ENCODE data around the gene LRRC36.
"Not testable (repeated sequence)": the region's sequence is repeated elsewhere in the genome, so short reads cannot be mapped to it uniquely, and the experiment has no call there.

Gene LRRC36

DNA sequence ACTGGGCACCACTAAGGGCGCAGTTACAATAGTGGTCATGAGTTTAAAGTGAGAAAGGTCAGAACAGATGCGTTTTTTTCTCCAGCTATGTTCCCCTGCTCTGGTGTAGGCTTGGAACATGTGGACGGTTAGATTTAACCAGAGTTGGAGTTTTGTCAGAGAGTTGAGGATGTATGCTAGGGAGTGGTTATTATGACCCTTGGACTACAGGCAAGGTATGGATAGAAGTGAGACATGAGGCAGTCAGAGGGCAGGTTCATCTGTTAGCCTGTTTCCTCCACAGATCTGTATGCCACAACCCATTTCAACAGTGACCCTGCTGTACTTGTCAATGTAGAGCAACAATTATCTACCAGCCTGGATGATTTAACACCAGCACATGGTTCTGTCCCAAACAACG lies 44.0 kb downstream of the LRRC36 start:
- DNase-seq (ENCODE audit: low spot score) = no peak

DNA sequence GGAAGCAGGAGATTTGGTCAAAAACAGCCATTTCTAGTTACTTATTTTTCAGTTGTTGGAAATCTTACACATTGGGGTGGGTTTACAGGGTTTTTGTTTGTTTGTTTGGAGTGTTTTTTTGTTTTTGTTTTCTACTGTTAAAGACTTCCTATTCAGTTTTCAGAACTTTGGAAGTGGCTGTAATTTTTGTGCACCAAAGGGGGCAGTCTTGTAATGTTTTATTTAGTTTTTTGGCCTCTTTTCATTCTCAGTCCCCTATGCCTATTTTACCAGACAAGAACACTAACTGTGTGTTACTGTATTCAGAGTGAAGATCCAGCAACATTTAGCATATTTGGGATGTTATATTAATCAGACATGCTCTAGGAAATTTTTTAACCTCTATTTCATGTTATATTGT lies 46.0 kb downstream of the LRRC36 start:
- Histone ChIP-seq H3K4me1 (ENCODE audit: insufficient read depth, poor library complexity, severe bottlenecking) (no peaks in the 10 kb centered on the region), H3K27ac (ENCODE audit: poor library complexity, severe bottlenecking) (no peak overlapping the region), H3K27me3 (ENCODE audit: insufficient read depth, poor library complexity, severe bottlenecking) (no peaks in the 10 kb centered on the region), H3K9me3 (ENCODE audit: severe bottlenecking) (no peaks in the 10 kb centered on the region), H3K4me3 (ENCODE audit: severe bottlenecking) (no peak overlapping the region), H3K36me3 (ENCODE audit: low read depth) (no peaks in the 10 kb centered on the region)
- no peak for DNase-seq (ENCODE audit: low spot score)
- ATAC-seq (ENCODE audit: low read depth) = peak; percentile 41; the same call in 1 of the 3 replicates
- TF ChIP-seq, protein P1, sequence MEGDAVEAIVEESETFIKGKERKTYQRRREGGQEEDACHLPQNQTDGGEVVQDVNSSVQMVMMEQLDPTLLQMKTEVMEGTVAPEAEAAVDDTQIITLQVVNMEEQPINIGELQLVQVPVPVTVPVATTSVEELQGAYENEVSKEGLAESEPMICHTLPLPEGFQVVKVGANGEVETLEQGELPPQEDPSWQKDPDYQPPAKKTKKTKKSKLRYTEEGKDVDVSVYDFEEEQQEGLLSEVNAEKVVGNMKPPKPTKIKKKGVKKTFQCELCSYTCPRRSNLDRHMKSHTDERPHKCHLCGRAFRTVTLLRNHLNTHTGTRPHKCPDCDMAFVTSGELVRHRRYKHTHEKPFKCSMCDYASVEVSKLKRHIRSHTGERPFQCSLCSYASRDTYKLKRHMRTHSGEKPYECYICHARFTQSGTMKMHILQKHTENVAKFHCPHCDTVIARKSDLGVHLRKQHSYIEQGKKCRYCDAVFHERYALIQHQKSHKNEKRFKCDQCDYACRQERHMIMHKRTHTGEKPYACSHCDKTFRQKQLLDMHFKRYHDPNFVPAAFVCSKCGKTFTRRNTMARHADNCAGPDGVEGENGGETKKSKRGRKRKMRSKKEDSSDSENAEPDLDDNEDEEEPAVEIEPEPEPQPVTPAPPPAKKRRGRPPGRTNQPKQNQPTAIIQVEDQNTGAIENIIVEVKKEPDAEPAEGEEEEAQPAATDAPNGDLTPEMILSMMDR (IDR thresholded peaks at IDR 0.05; ENCODE audit: poor library complexity, severe bottlenecking) = peak; percentile 67

More for the DNA sequence above, 44.0 kb downstream of the LRRC36 start:
- H3K9me3 ChIP-seq (ENCODE audit: severe bottlenecking) = no peaks in the 10 kb centered on the region
- no peaks in the 10 kb centered on the region for H3K36me3 ChIP-seq (ENCODE audit: low read depth)
- no peaks in the 10 kb centered on the region for H3K27me3 ChIP-seq (ENCODE audit: insufficient read depth, poor library complexity, severe bottlenecking)
- no peak overlapping the region for H3K4me3 ChIP-seq (ENCODE audit: severe bottlenecking)
- TF ChIP-seq, protein P1 (IDR thresholded peaks at IDR 0.05; ENCODE audit: poor library complexity, severe bottlenecking) = no peak
- H3K27ac ChIP-seq (ENCODE audit: poor library complexity, severe bottlenecking) = no peak overlapping the region
- H3K4me1 ChIP-seq (ENCODE audit: insufficient read depth, poor library complexity, severe bottlenecking) = no peaks in the 10 kb centered on the region
- ATAC-seq (ENCODE audit: low read depth) = no peak

DNA sequence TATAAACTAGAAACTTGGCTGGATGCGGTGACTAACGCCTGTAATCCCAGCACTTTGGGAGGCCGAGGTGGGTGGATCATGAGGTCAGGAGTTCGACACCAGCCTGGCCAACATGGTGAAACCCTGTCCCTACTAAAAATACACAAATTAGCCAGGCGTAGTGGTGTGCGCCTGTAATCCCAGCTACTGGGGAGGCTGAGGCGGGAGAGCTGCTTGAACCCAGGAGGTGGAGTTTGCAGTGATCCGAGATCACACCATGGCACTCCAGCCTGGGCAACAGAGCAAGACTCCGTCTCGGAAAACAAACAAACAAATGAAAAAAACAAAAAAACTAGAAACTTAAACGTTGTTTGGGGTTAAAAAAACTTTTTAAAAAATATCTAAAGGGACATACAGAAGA lies 49.4 kb downstream of the LRRC36 start:
- not testable (repeated sequence) for ATAC-seq (ENCODE audit: low read depth); H3K9me3 ChIP-seq (ENCODE audit: severe bottlenecking)

DNA sequence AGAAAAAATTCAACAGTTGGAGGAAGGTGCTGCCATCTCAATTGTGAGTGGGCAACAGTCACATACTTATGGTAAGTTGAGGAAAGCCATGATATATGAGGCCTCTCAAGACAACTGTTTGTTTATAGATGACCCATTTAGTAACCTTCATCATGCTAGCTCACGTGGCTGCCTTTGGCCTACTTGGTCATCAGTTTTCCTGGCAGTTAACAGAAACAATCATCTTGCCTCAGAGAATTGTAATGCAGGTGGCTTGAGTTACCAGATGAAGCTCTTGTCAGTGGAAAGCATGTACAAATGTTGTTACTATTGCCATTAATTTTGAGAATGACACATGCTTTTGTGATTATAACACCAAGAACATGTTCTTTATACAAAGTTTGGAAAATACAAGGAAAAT lies 52.0 kb downstream of the LRRC36 start:
- ATAC-seq (ENCODE audit: low read depth) (no peak), DNase-seq (ENCODE audit: low spot score) (no peak)
- Histone ChIP-seq H3K4me1 (ENCODE audit: insufficient read depth, poor library complexity, severe bottlenecking) (no peaks in the 10 kb centered on the region), H3K4me3 (ENCODE audit: severe bottlenecking) (no peak overlapping the region), H3K27me3 (ENCODE audit: insufficient read depth, poor library complexity, severe bottlenecking) (no peaks in the 10 kb centered on the region), H3K9me3 (ENCODE audit: severe bottlenecking) (no peaks in the 10 kb centered on the region), H3K27ac (ENCODE audit: poor library complexity, severe bottlenecking) (no peak overlapping the region), H3K36me3 (ENCODE audit: low read depth) (no peaks in the 10 kb centered on the region)
- TF ChIP-seq, protein P1 (IDR thresholded peaks at IDR 0.05; ENCODE audit: poor library complexity, severe bottlenecking) = no peak

More for the DNA sequence above, 49.4 kb downstream of the LRRC36 start:
- not testable (repeated sequence) for DNase-seq (ENCODE audit: low spot score); H3K36me3 ChIP-seq (ENCODE audit: low read depth); H3K27me3 ChIP-seq (ENCODE audit: insufficient read depth, poor library complexity, severe bottlenecking); H3K4me3 ChIP-seq (ENCODE audit: severe bottlenecking); H3K4me1 ChIP-seq (ENCODE audit: insufficient read depth, poor library complexity, severe bottlenecking); H3K27ac ChIP-seq (ENCODE audit: poor library complexity, severe bottlenecking)

DNA sequence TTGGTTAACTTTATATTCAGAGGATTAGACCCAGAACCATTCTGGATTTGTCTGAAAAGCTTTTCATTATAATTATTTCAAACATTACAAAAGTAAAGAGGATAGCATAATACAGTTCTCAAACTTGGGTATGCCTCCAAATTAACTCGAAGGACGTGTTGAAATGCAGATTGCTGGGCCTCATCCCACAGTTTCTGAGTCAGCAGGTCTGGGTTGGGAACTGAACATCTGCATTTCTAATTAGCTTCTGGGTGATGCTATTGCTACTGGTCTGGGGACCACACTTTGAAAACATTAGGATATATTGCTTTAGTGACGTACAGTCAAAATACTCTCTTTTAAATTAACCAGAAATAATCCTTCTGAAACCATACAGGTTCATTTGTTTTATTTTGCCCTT lies 56.7 kb downstream of the LRRC36 start:
- H3K27ac ChIP-seq (ENCODE audit: poor library complexity, severe bottlenecking) = no peak overlapping the region
- H3K27me3 ChIP-seq (ENCODE audit: insufficient read depth, poor library complexity, severe bottlenecking) = no peaks in the 10 kb centered on the region
- ATAC-seq (ENCODE audit: low read depth) (no peak), DNase-seq (ENCODE audit: low spot score) (no peak)
- no peaks in the 10 kb centered on the region for H3K9me3 ChIP-seq (ENCODE audit: severe bottlenecking)
- H3K4me3 ChIP-seq (ENCODE audit: severe bottlenecking) = no peak overlapping the region
- H3K4me1 ChIP-seq (ENCODE audit: insufficient read depth, poor library complexity, severe bottlenecking) = no peaks in the 10 kb centered on the region
- TF ChIP-seq, protein P1 (IDR thresholded peaks at IDR 0.05; ENCODE audit: poor library complexity, severe bottlenecking) = no peak
- no peaks in the 10 kb centered on the region for H3K36me3 ChIP-seq (ENCODE audit: low read depth)

Data from RWPE2 (cell line).